Kidney epithelial cell (primary cell): ENCODE measurements around the gene PTGES3L. TPM values are rescaled to one million over a fixed set of nuclear protein-coding genes. Genes with fewer than 3 reads are reported as not detected.

Source experiments
- DNase-seq: peaks from one replicate; pipeline ENCODE4 v3.0.0-alpha.2; 2010; ENCODE audit warnings: low read depth
- H3K27me3 ChIP-seq: 2 replicates; pipeline ENCODE4 v1.6.0; 2011; ENCODE audit warnings: low read length; ENCODE audit not compliant: control insufficient read depth, insufficient read depth
- H3K36me3 ChIP-seq: 2 replicates; pipeline ENCODE4 v1.5.1; 2011; ENCODE audit warnings: low read length; ENCODE audit not compliant: control insufficient read depth, insufficient read depth
- H3K4me3 ChIP-seq: 2 replicates; pipeline ENCODE4 v1.5.1; 2011; ENCODE audit warnings: low read depth, mild to moderate bottlenecking, control low read depth, low read length
- total RNA-seq: library from RNA; depleted of rRNA; stranded (reverse); fragments of >200 nt; gene quantifications from 2 replicates; pipeline ENCODE4 v1.2.3, GENCODE V29; 2015
- TF ChIP-seq, protein P1 (sequence below): IDR thresholded peaks from 2 replicates; pipeline ENCODE4 v1.5.1; 2011; ENCODE audit warnings: mild to moderate bottlenecking, moderate library complexity, low read length, control low read depth, inconsistent platforms; ENCODE audit not compliant: insufficient read depth, poor library complexity, severe bottlenecking

Gene PTGES3L
- total RNA-seq, 1 donor from 2014 or later: 1.2 TPM

DNA sequence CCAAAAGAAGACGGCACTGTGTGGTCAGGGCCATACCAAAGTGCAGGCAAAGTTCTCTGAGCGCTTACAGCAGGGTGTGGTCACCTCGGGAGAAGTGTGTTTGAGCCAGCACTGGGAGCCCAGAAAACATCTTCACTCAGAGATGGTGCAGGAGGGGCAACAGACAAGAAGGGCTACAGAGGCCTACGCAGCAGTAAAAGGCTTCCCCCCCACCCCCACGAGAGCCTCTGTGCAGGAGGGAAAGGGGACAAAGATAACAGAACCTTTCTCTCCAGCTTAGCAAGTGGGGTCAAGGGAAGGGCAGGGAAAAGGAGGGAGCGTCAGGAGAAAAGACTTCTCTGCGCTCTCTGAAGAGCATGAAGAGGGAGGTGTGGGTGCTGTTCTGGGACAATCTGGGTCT is 39.5 kb upstream of the PTGES3L start:
- no peak overlapping the region for H3K4me3 ChIP-seq
- TF ChIP-seq, protein P1, sequence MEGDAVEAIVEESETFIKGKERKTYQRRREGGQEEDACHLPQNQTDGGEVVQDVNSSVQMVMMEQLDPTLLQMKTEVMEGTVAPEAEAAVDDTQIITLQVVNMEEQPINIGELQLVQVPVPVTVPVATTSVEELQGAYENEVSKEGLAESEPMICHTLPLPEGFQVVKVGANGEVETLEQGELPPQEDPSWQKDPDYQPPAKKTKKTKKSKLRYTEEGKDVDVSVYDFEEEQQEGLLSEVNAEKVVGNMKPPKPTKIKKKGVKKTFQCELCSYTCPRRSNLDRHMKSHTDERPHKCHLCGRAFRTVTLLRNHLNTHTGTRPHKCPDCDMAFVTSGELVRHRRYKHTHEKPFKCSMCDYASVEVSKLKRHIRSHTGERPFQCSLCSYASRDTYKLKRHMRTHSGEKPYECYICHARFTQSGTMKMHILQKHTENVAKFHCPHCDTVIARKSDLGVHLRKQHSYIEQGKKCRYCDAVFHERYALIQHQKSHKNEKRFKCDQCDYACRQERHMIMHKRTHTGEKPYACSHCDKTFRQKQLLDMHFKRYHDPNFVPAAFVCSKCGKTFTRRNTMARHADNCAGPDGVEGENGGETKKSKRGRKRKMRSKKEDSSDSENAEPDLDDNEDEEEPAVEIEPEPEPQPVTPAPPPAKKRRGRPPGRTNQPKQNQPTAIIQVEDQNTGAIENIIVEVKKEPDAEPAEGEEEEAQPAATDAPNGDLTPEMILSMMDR: no peak
- peaks cover 2% of the 10 kb centered on the region for H3K36me3 ChIP-seq

DNA sequence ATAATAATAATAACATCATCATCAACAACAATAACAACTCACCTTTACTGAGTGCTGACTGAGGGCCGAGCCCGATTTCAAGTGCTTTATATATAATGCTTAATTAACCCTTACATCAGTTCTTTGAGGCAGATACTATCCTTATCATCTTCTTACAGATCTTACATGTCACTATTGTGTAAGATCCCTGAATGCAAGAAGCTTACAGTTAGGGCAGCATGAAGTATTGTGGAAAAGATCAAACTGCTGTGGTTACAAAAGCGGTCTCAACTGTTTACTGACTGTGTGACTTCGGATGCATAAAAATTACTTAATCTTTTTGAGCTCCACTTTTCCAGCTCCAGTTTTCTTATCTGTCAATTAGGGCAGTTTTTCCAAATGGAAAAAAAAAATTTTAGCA is 39.1 kb upstream of the PTGES3L start:
- H3K36me3 ChIP-seq: peaks cover 2% of the 10 kb centered on the region
- TF ChIP-seq, protein P1: no peak
- DNase-seq: no peak
- H3K4me3 ChIP-seq: no peak overlapping the region
- H3K27me3 ChIP-seq: no peaks in the 10 kb centered on the region

More for the DNA sequence above, 39.5 kb upstream of the PTGES3L start:
- no peak for DNase-seq
- H3K27me3 ChIP-seq: no peaks in the 10 kb centered on the region

DNA sequence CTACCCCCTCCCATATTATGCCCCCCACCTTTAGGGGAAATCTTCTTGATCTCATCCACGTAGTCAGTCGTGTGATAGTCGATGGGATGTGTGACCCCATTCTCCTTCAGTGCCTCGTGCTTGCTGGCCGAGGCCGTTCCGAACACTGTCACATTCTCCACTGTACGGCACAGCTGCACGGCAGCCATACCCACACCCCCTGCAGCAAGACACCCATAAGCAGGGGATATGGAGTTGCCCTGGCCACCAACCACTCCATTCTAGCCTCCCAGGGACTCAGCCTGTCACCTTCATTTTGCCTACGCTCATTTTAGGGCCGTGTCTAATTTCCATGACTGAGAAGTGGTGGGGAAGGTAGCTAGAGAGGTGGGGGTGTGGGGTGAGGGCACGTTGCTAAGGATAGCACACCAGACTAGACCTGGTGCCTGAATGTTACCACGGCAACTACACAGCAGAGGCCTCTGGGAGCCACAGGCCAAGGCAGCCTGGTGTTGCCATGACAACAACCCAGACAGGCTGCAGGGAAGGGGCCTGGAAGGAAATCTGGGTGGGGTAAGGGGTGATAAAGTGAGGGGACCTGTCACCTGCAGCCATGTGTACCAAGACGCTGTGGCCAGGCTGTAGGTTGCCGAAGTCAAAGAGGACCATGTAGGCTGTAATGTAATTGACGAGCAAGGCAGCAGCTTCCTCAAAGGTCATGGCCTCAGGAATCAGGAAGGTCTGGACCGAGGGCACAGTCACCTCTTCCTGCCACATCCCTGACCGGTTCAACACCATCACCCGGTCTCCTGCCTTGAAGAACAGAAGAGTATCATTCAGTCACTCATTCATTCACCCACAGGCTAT is 38.4 kb upstream of the PTGES3L start:
- TF ChIP-seq, protein P1: no peak
- no peak for DNase-seq
- no peaks in the 10 kb centered on the region for H3K27me3 ChIP-seq
- peaks cover 2% of the 10 kb centered on the region for H3K36me3 ChIP-seq
- no peak overlapping the region for H3K4me3 ChIP-seq

DNA sequence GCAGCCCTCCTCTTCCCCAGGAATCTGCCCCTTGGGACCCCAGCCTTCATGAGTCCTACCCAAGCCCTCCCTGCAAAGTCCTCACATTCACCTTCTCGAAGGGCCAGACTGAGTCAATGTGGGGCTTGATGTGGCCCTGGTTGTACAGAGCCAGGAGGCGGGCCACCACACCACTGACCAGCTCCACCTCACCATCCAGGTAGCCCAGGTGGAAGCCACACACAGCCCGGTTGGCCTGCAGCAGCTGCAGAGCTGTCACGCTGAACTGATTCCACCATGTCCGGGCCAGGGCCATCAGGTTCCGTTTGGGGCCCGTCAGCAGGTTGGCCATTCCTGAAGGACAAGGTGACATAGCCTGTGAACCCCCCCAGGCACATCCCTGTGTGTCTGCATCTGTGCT is 36.3 kb upstream of the PTGES3L start:
- TF ChIP-seq, protein P1: no peak
- Histone ChIP-seq H3K4me3 (no peak overlapping the region), H3K27me3 (no peaks in the 10 kb centered on the region), H3K36me3 (peaks cover 2% of the 10 kb centered on the region)
- DNase-seq: no peak

DNA sequence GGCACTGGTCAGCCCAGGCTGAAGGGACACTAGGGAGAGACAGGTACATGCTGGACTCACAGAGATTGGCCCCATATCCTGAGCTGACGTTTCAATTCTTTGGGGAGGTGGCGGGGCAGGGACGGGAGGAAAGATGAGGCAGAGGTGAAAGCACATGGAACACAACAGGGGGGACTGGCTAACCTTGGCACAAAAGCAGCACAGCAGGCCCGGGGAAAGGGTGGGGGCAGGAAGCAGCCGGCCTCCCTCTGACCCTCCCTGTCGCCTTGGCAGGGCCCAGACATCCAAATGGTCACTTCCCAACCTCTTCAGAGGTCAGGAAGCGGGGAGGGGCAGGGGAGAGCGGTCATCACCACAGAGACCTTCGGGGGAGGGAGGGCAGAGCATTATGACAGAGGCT is 35.7 kb upstream of the PTGES3L start:
- TF ChIP-seq, protein P1: no peak
- Histone ChIP-seq H3K36me3 (peaks cover 2% of the 10 kb centered on the region), H3K4me3 (no peak overlapping the region), H3K27me3 (no peaks in the 10 kb centered on the region)
- DNase-seq: no peak
